K562 (cell line): Measurements from ENCODE around the gene EPSTI1. TPM values are rescaled to one million over a fixed set of nuclear protein-coding genes. Genes with fewer than 3 reads are reported as not detected.

ENCODE experiments used
- ATAC-seq: fragments of 200-7000 bp; cut with Tn5 transposase; 3 replicates; pipeline ENCODE4 v1.9.1; 2020; ENCODE audit warnings: moderate library complexity
- BruUV-seq: library from RNA; stranded (reverse); fragments of 400-500 nt; replicated peaks from 2 replicates; lab custom pipeline; 2021; lab: Mats Ljungman, UMichigan
- CTCF ChIA-PET: fragments of 300-600 bp; formaldehyde crosslinking; extraction: SDS; loops from one replicate; lab custom pipeline; 2021; ENCODE audit warnings: low intra/inter-chr PET ratio; lab: Yijun Ruan, JAX
- POLR2A ChIA-PET: fragments of 300-600, 350-650 bp; sonication (Branson Sonifier 250); formaldehyde crosslinking; extraction: SDS; loops from one replicate; lab custom pipeline; 2021; ENCODE audit warnings: antibody characterized with exemption, inconsistent platforms; lab: Yijun Ruan, JAX
- DNase-seq, 4 experiments: peaks; one replicate each; pipeline versions ENCODE4 v3.0.0 to v3.0.0-alpha.2; 2011 to 2018; ENCODE audit warnings: low spot score in 3 of 4, mixed read lengths in 3 of 4; ENCODE audit errors: extremely low read depth in 1 of 4
- FAIRE-seq: peaks from 2 replicates; lab custom pipeline; 2011; peaks lifted over from hg19 to GRCh38; lab: Jason Lieb, UNC
- H2AFZ ChIP-seq: 2 replicates; pipeline ENCODE4 v1.6.0; 2011; ENCODE audit warnings: low read depth, low read length, control low read depth, inconsistent platforms
- H3K27ac ChIP-seq: fragments of 200-600 bp; 3 replicates; pipeline ENCODE4 v1.8.0; 2011; ENCODE audit warnings: low read depth, mild to moderate bottlenecking, control low read depth, inconsistent platforms, low read length, moderate library complexity, mixed read lengths; ENCODE audit errors: extremely low read depth
- H3K27me3 ChIP-seq, 2 experiments: fragments of 300-600 bp in 1 of 2; 2 replicates in 1 of 2; 3 replicates in 1 of 2; pipeline versions ENCODE4 v1.6.0 to v1.8.0; 2011; ENCODE audit warnings: inconsistent platforms in 2 of 2, low read length in 2 of 2, mild to moderate bottlenecking in 1 of 2, mixed read lengths in 1 of 2, moderate library complexity in 1 of 2; ENCODE audit not compliant: control insufficient read depth in 2 of 2, insufficient read depth in 2 of 2
- H3K36me3 ChIP-seq: fragments of 300-600 bp; 3 replicates; pipeline ENCODE4 v1.8.0; 2011; ENCODE audit warnings: mild to moderate bottlenecking, low read length, inconsistent platforms; ENCODE audit not compliant: control insufficient read depth, insufficient read depth
- H3K4me1 ChIP-seq, 2 experiments: fragments of 200-600 bp in 1 of 2; replicated peaks in 1 of 2; 2 replicates in 1 of 2; 3 replicates in 1 of 2; pipeline versions ENCODE4 v1.5.1 to v1.8.0; 2011; ENCODE audit warnings: inconsistent platforms in 2 of 2, low read length in 2 of 2, mild to moderate bottlenecking in 1 of 2, mixed read lengths in 1 of 2, moderate library complexity in 1 of 2; ENCODE audit not compliant: control insufficient read depth in 2 of 2, insufficient read depth in 2 of 2
- H3K4me2 ChIP-seq: 2 replicates; pipeline ENCODE4 v1.6.1; 2011; ENCODE audit warnings: low read length, control low read depth, inconsistent platforms, mixed read lengths; ENCODE audit not compliant: insufficient read depth
- H3K4me3 ChIP-seq: fragments of 200-600 bp; sonication (generic), shearing (Covaris generic); 2 replicates; pipeline ENCODE4 v1.5.1; 2016; ENCODE audit warnings: control low read depth, inconsistent platforms
- H3K79me2 ChIP-seq: fragments of 200-600 bp; 3 replicates; pipeline ENCODE4 v1.8.0; 2011; ENCODE audit warnings: low read length, inconsistent platforms; ENCODE audit not compliant: control insufficient read depth, insufficient read depth
- H3K9ac ChIP-seq, 2 experiments: 2 replicates each; pipeline versions ENCODE4 v1.6.0 to v1.6.1; 2011; ENCODE audit warnings: low read depth in 2 of 2, low read length in 2 of 2, control low read depth in 1 of 2, inconsistent platforms in 1 of 2, mild to moderate bottlenecking in 1 of 2, mixed read lengths in 1 of 2; ENCODE audit not compliant: insufficient read depth in 1 of 2
- H3K9me1 ChIP-seq: one replicate; pipeline ENCODE4 v1.6.0; 2011; ENCODE audit warnings: inconsistent platforms, mild to moderate bottlenecking, low read length, moderate library complexity; ENCODE audit not compliant: control insufficient read depth, insufficient read depth
- H3K9me3 ChIP-seq: replicated peaks from 2 replicates; pipeline ENCODE4 v1.5.1; 2011; ENCODE audit warnings: low read depth, low read length, inconsistent platforms; ENCODE audit not compliant: control insufficient read depth, insufficient read depth
- H4K20me1 ChIP-seq: replicated peaks from 2 replicates; pipeline ENCODE4 v1.6.1; 2011; ENCODE audit warnings: low read length, inconsistent platforms, mixed read lengths; ENCODE audit not compliant: control insufficient read depth, insufficient read depth
- ARNT ChIP-seq, 2 experiments: fragments of 450-650 bp; IDR thresholded peaks; 2 replicates each; pipeline ENCODE4 v1.6.1; 2016; ENCODE audit warnings: mild to moderate bottlenecking in 1 of 2
- ATF7 ChIP-seq: fragments of 450-650 bp; IDR thresholded peaks from 2 replicates; pipeline ENCODE4 v1.7.1; 2014; ENCODE audit warnings: mild to moderate bottlenecking, moderate library complexity
- CBX8 ChIP-seq: fragments of 200-600 bp; sonication (generic); IDR thresholded peaks from 2 replicates; pipeline ENCODE4 v1.6.1; 2012; ENCODE audit warnings: borderline replicate concordance, mixed run types, low read depth, mild to moderate bottlenecking, moderate library complexity, mixed read lengths, low read length, control low read depth, inconsistent platforms; ENCODE audit not compliant: poor library complexity, severe bottlenecking; ENCODE audit errors: extremely low read depth
- CHCHD3 ChIP-seq: fragments of 250-450 bp; sonication (Bioruptor Pico); IDR thresholded peaks from 2 replicates; pipeline ENCODE4 v2.1.2; 2022; ENCODE audit warnings: mild to moderate bottlenecking
- DPF2 ChIP-seq: fragments of 450-650 bp; IDR thresholded peaks from 2 replicates; pipeline ENCODE4 v1.6.1; 2016
- FOXA1 ChIP-seq: fragments of 450-650 bp; IDR thresholded peaks from 2 replicates; pipeline ENCODE4 v1.6.1; 2016; ENCODE audit warnings: mild to moderate bottlenecking, borderline replicate concordance
- FOXK1 ChIP-seq: sonication (generic); formaldehyde crosslinking; IDR thresholded peaks from 2 replicates; pipeline ENCODE4 v1.8.0; 2022; ENCODE audit warnings: missing genetic modification reagents, mild to moderate bottlenecking, borderline replicate concordance
- MCM5 ChIP-seq: fragments of 450-650 bp; IDR thresholded peaks from 2 replicates; pipeline ENCODE4 v1.6.1; 2016; ENCODE audit warnings: low read depth
- MTF1 ChIP-seq: fragments of 250-450 bp; sonication (Bioruptor Pico); IDR thresholded peaks from 2 replicates; pipeline ENCODE4 v1.9.0; 2021; ENCODE audit warnings: moderate library complexity, mild to moderate bottlenecking, inconsistent platforms, borderline replicate concordance
- NCOA1 ChIP-seq: fragments of 450-650 bp; IDR thresholded peaks from 2 replicates; pipeline ENCODE4 v1.6.1; 2016; ENCODE audit warnings: low read depth
- POLR3G ChIP-seq: IDR thresholded peaks from 2 replicates; pipeline ENCODE4 v1.6.1; 2011; ENCODE audit not compliant: insufficient read length, insufficient replicate concordance; ENCODE audit errors: extremely low read depth
- PRPF4 ChIP-seq: fragments of 200-400 bp; formaldehyde crosslinking; IDR thresholded peaks from one replicate; pipeline ENCODE4 v1.6.1; 2017; ENCODE audit warnings: low read length, low read depth, mild to moderate bottlenecking; ENCODE audit not compliant: insufficient read depth, poor library complexity, severe bottlenecking
- RBFOX2 ChIP-seq: fragments of 200-400 bp; formaldehyde crosslinking; IDR thresholded peaks from 2 replicates; pipeline ENCODE4 v1.6.1; 2017; ENCODE audit warnings: low read depth, mild to moderate bottlenecking, low read length, moderate library complexity
- RBM34 ChIP-seq: fragments of 200-400 bp; formaldehyde crosslinking; IDR thresholded peaks from 2 replicates; pipeline ENCODE4 v1.6.1; 2018; ENCODE audit warnings: low read length, borderline replicate concordance; ENCODE audit not compliant: insufficient read depth
- YY1 ChIP-seq, 3 experiments: IDR thresholded peaks; 2 replicates each; pipeline ENCODE4 v1.6.1; 2011; ENCODE audit warnings: low read length in 2 of 3, mild to moderate bottlenecking in 2 of 3, moderate library complexity in 2 of 3, borderline replicate concordance in 1 of 3, control low read depth in 1 of 3, low read depth in 1 of 3; ENCODE audit not compliant: insufficient read depth in 3 of 3, insufficient replicate concordance in 2 of 3, control insufficient read depth in 1 of 3, insufficient read length in 1 of 3; ENCODE audit errors: extremely low read depth in 1 of 3
- ZNF121 ChIP-seq: sonication (generic); formaldehyde crosslinking; conservative IDR thresholded peaks from 2 replicates; pipeline ENCODE4 v1.8.0; 2022; ENCODE audit warnings: missing genetic modification reagents
- ZNF57 ChIP-seq: fragments of 450-650 bp; formaldehyde crosslinking; IDR thresholded peaks from 2 replicates; pipeline ENCODE4 v1.4.0; 2020; ENCODE audit warnings: mild to moderate bottlenecking, moderate library complexity
- ZNF785 ChIP-seq: fragments of 250-450 bp; sonication (Bioruptor Pico); IDR thresholded peaks from 2 replicates; pipeline ENCODE4 v1.4.0; 2020; ENCODE audit warnings: mild to moderate bottlenecking
- WGBS: fragments of 100-300 bp; shearing (Covaris generic); methylation state at CpG from one replicate; pipeline ENCODE4 v1.1.6; 2016; ENCODE audit warnings: low coverage, mixed read lengths; ENCODE audit not compliant: insufficient coverage; ENCODE audit errors: missing lambda C conversion rate; 5-methylcytosine and 5-hydroxymethylcytosine counted together
- in situ Hi-C: fragments of 300-500 bp; cut with MboI; formaldehyde crosslinking; loops from 4 replicates; pipeline ENCODE4 v1.15.0; 2018; ENCODE audit warnings: inconsistent platforms, mixed read lengths
- intact Hi-C: fragments of 100-400 bp; cut with micrococcal nuclease; formaldehyde crosslinking; loops from 2 replicates; pipeline ENCODE4 v1.14.2; 2022
- polyA plus RNA-seq, 8 experiments: library from polyadenylated mRNA; depleted of rRNA in 4 of 8; stranded (reverse) in 5 of 8; unstranded in 3 of 8; fragments of >200 nt; fragmentation: Nextera tagmentation in 2 of 8; fragmentation: Illumina TruSeq in 1 of 8; extraction: Ambion mirVana in 2 of 8; extraction: Trizol in 1 of 8; gene quantifications; 2 replicates each; pipeline versions ENCODE4 v1.2.1 to v1.2.3, GENCODE V29; 2011 to 2014; ENCODE audit warnings: inconsistent platforms in 1 of 8, missing spikeins in 1 of 8
- total RNA-seq, 7 experiments: library from RNA; depleted of rRNA in 6 of 7; stranded (reverse); fragments of >200 nt in 6 of 7; fragmentation: Illumina TruSeq in 2 of 7; extraction: Trizol in 2 of 7; gene quantifications; 2 replicates each; pipeline versions ENCODE4 v1.2.1 to v1.2.3, GENCODE V29; 2011 to 2021; ENCODE audit warnings: low replicate concordance in 1 of 7
- TF ChIP-seq, protein P1 (sequence below): sonication (generic); formaldehyde crosslinking; IDR thresholded peaks from 2 replicates; pipeline ENCODE4 v1.8.0; 2022; ENCODE audit warnings: missing genetic modification reagents, mild to moderate bottlenecking, borderline replicate concordance

The EPSTI1 gene
- total and polyA plus RNA-seq, 9 of the 15 experiments (the other 6 are each of a cell fraction or from before 2014, with no cell fraction given) = 0.18 to 1.0 TPM; not detected in 7

DNA sequence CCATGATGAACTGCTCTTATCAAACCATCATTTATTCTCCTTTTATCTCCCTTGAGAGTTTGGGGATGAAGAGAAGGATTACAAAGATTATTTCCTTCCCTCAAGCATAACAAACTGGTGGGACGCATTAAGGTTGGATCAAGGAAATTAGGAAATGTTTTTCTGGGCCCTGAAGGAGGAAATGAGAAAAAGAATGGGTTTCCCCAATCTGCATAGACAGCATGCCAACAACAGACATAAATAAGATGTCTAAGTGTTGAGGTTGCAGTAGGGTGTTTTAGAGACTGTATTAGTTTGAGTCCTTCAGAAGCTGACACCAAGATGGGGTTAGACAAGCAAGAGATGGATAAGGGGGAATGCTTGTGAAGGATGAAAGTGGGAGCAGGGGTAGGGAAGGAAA lies 7.3 kb downstream of the EPSTI1 start:
- CTCF ChIA-PET = no interaction called here

DNA sequence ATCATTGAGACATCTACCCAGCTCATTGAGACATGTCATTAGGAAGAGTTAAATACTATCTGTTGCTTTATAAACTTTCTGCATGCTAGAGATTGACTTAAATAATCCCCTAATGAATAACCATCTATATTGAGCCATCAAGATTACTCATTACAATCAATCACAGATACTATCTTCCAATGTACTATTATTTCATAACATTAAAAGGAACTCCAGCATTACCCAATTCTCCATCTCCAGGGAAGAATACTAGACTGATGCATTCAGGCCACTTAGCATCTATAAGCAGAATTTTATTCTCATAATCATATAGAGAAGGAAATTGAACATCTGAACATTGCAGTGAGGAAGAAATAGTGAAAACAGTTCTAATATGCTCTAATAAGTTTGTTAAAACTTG lies 8.0 kb downstream of the EPSTI1 start:
- CTCF ChIA-PET = no interaction called here
- DNase-seq = no peak
- FAIRE-seq = no peak
- in situ Hi-C loops (no loop called here), intact Hi-C loops (no loop called here)
- BruUV-seq = no TSS peak
- ATAC-seq = no peak
- no peak overlapping the region for H3K4me2 ChIP-seq
- no peaks in the 10 kb centered on the region for H3K36me3 ChIP-seq
- no peaks in the 10 kb centered on the region for H3K9me3 ChIP-seq
- no peak overlapping the region for H3K27ac ChIP-seq
- POLR2A ChIA-PET = no interaction called here
- H3K27me3 ChIP-seq = no peaks in the 10 kb centered on the region
- H3K4me1 ChIP-seq = no peaks in the 10 kb centered on the region
- H4K20me1 ChIP-seq = no peaks in the 10 kb centered on the region
- H2AFZ ChIP-seq = no peak overlapping the region
- no peak overlapping the region for H3K4me3 ChIP-seq
- H3K9ac ChIP-seq = no peak overlapping the region
- H3K79me2 ChIP-seq = no peaks in the 10 kb centered on the region
- H3K9me1 ChIP-seq = no peaks in the 10 kb centered on the region
- TF ChIP-seq ZNF57 (no peak), FOXK1 (CRISPR knock-in tag) (no peak), DPF2 (no peak), ATF7 (no peak), POLR3G (no peak), ZNF785 (CRISPR knock-in tag) (no peak), MCM5 (no peak), MTF1 (CRISPR knock-in tag) (no peak), RBM34 (no peak), CBX8 (no peak), CHCHD3 (no peak), ARNT (IDR thresholded peaks at IDR 0.05) (no peak), PRPF4 (no peak)

More for the DNA sequence above, 7.3 kb downstream of the EPSTI1 start:
- in situ Hi-C loops (no loop called here), intact Hi-C loops (no loop called here)
- FAIRE-seq (no peak), ATAC-seq (no peak), DNase-seq (no peak)
- no peaks in the 10 kb centered on the region for H3K9me1 ChIP-seq
- no peak overlapping the region for H3K4me2 ChIP-seq
- WGBS = 0% methylated on average over 1 of the region's 1 CpG
- no peak overlapping the region for H3K9ac ChIP-seq
- H2AFZ ChIP-seq = no peak overlapping the region
- H3K36me3 ChIP-seq = no peaks in the 10 kb centered on the region
- no peaks in the 10 kb centered on the region for H3K79me2 ChIP-seq
- H3K27me3 ChIP-seq = no peaks in the 10 kb centered on the region
- no peak overlapping the region for H3K27ac ChIP-seq
- BruUV-seq = no TSS peak
- POLR2A ChIA-PET = interaction anchor here (0.9 kb wide), 1 partner anchor 29 kb away, joined by 3 read pairs; no protein-coding TSS in a partner anchor
- H3K9me3 ChIP-seq = no peaks in the 10 kb centered on the region
- no peaks in the 10 kb centered on the region for H4K20me1 ChIP-seq
- H3K4me1 ChIP-seq = no peaks in the 10 kb centered on the region
- no peak overlapping the region for H3K4me3 ChIP-seq
- TF ChIP-seq FOXA1 (no peak), ZNF121 (CRISPR knock-in tag) (no peak), RBFOX2 (no peak), NCOA1 (no peak), YY1 (IDR thresholded peaks at IDR 0.05; ENCODE audit: borderline replicate concordance in 1 of 3, control insufficient read depth in 1 of 3, extremely low read depth in 1 of 3, insufficient read depth in 3 of 3, insufficient read length in 1 of 3, insufficient replicate concordance in 2 of 3, low read depth in 1 of 3, low read length in 2 of 3) (no peak)
- TF ChIP-seq, protein P1, sequence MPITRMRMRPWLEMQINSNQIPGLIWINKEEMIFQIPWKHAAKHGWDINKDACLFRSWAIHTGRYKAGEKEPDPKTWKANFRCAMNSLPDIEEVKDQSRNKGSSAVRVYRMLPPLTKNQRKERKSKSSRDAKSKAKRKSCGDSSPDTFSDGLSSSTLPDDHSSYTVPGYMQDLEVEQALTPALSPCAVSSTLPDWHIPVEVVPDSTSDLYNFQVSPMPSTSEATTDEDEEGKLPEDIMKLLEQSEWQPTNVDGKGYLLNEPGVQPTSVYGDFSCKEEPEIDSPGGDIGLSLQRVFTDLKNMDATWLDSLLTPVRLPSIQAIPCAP = no peak
